Gastrocnemius medialis (tissue), 4 donors: ENCODE measurements around the gene CCDC27. TPM values are rescaled to one million over a fixed set of nuclear protein-coding genes. Genes with fewer than 3 reads are reported as not detected.

Source experiments
- ATAC-seq, 2 donors: fragments of 150-250 bp; one replicate each; pipeline ENCODE4 v1.9.1; 2016
- DNase-seq, 2 donors: peaks; one replicate each; pipeline ENCODE4 v3.0.0-alpha.2; 2019
- H3K27ac ChIP-seq, 4 donors: fragments of 200-600 bp; sonication (generic); 1 replicate in 1 of 4; 2 replicates in 3 of 4; pipeline ENCODE4 v1.5.1; 2016 to 2018; ENCODE audit warnings: mild to moderate bottlenecking in 2 of 4, moderate library complexity in 1 of 4
- H3K27me3 ChIP-seq, 3 donors: fragments of 200-600 bp; sonication (generic) in 2 of 3; 1 replicate in 1 of 3; 2 replicates in 2 of 3; pipeline versions ENCODE4 v1.5.1 to v1.6.0; 2016 to 2019; ENCODE audit warnings: mild to moderate bottlenecking in 1 of 3, moderate library complexity in 1 of 3
- H3K36me3 ChIP-seq, 2 donors: fragments of 200-600 bp; sonication (generic) in 1 of 2; one replicate each; pipeline ENCODE4 v1.5.1; 2017 to 2018
- H3K4me1 ChIP-seq, 2 donors: fragments of 200-600 bp; sonication (generic) in 1 of 2; one replicate each; pipeline ENCODE4 v1.5.1; 2016 to 2017; ENCODE audit warnings: mild to moderate bottlenecking in 2 of 2
- H3K4me3 ChIP-seq, 4 donors: fragments of 200-600 bp; sonication (generic) in 3 of 4; 1 replicate in 1 of 4; 2 replicates in 3 of 4; pipeline ENCODE4 v1.5.1; 2016 to 2019; ENCODE audit warnings: mild to moderate bottlenecking in 2 of 4
- H3K9me3 ChIP-seq, 3 donors: fragments of 200-600 bp; sonication (generic) in 2 of 3; 1 replicate in 1 of 3; 2 replicates in 2 of 3; pipeline ENCODE4 v1.5.1; 2016 to 2019
- POLR2A ChIP-seq, 2 donors: fragments of 450-650 bp; IDR thresholded peaks; one replicate each; pipeline ENCODE4 v1.6.1; 2017; ENCODE audit warnings: antibody characterized with exemption in 2 of 2, mild to moderate bottlenecking in 2 of 2, moderate library complexity in 2 of 2
- in situ Hi-C, 4 donors: fragments of 200-750 bp; cut with MboI; loops; one replicate each; pipeline versions ENCODE4 v1.15.0 to v1.8.0; 2017; ENCODE audit warnings: low sequenced_read_pairs in 4 of 4
- intact Hi-C: fragments of 100-400 bp; cut with DNase I; formaldehyde crosslinking; loops from one replicate; pipeline ENCODE4 v1.15.1; 2023; ENCODE audit warnings: low total_unique reads
- total RNA-seq, 4 donors: library from RNA; depleted of rRNA; stranded (reverse); fragments of >200 nt; gene quantifications; one replicate each; pipeline versions ENCODE4 v1.1.0 to v1.2.3, GENCODE V29; 2016
- TF ChIP-seq, protein P1 (sequence below), 5 experiments: fragments of 450-650 bp in 3 of 5; fragments of 200-600 bp in 2 of 5; sonication (generic) in 2 of 5; IDR thresholded peaks in 4 of 5; conservative IDR thresholded peaks in 1 of 5; 1 replicate in 4 of 5; 2 replicates in 1 of 5; pipeline ENCODE4 v1.5.1; 2016 to 2019; ENCODE audit warnings: antibody characterized with exemption in 5 of 5, mild to moderate bottlenecking in 3 of 5, moderate library complexity in 3 of 5

The CCDC27 gene
- total RNA-seq, 4 donors from 2014 or later, result 0.09 TPM; not detected in 3

DNA sequence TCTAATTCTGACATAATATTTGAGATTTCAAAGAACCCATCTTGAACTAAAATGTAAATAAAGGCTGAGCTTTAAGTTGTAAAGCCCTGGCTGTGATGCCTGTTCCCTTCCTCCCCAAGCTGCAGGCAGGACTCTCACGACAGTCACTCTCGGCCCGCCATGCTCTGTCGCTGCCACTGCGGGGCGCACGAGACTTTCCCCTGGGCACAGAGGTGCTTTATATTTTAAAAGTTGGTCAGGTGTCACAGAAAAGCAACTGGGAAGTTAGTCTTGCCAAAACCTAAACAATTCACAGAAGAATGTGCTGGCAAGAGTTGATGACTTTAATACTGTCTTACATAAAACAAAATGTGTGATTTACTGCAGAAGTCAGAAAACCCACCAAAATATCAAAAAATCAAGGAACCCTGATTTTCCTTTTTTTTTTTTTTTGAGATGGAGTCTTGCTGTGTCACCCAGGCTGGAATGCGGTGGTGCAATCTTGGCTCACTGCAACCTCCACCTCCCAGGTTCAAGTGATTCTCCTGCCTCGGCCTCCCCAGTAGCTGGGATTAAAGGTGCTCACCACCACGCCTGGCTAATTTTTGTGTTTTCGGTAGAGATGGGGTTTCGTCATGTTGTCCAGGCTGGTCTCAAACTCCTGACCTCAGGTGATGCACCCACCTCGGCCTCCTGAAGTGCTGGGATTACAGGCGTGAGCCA lies 33.4 kb downstream of the CCDC27 start:
- H3K36me3 ChIP-seq, result peaks cover 0 to 67% of the 10 kb centered on the region in 2 donors
- peaks cover 0 to 13% of the 10 kb centered on the region in 2 donors for H3K4me1 ChIP-seq
- H3K9me3 ChIP-seq, result no peaks in the 10 kb centered on the region
- intact Hi-C loops (no loop called here), in situ Hi-C loops (loop anchor here in 1 of 4 donors (25.0 kb wide), 1 partner anchor 102 kb away; no protein-coding TSS in a partner anchor)
- TF ChIP-seq, protein P1, sequence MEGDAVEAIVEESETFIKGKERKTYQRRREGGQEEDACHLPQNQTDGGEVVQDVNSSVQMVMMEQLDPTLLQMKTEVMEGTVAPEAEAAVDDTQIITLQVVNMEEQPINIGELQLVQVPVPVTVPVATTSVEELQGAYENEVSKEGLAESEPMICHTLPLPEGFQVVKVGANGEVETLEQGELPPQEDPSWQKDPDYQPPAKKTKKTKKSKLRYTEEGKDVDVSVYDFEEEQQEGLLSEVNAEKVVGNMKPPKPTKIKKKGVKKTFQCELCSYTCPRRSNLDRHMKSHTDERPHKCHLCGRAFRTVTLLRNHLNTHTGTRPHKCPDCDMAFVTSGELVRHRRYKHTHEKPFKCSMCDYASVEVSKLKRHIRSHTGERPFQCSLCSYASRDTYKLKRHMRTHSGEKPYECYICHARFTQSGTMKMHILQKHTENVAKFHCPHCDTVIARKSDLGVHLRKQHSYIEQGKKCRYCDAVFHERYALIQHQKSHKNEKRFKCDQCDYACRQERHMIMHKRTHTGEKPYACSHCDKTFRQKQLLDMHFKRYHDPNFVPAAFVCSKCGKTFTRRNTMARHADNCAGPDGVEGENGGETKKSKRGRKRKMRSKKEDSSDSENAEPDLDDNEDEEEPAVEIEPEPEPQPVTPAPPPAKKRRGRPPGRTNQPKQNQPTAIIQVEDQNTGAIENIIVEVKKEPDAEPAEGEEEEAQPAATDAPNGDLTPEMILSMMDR (IDR thresholded peaks at IDR 0.05 in 4 of 5, conservative IDR thresholded peaks at IDR 0.05 in 1 of 5), result no peak
- no peak for TF ChIP-seq POLR2A (IDR thresholded peaks at IDR 0.05)
- ATAC-seq (no peak), DNase-seq (no peak)
- H3K27me3 ChIP-seq, result no peaks in the 10 kb centered on the region
- no peak overlapping the region for H3K4me3 ChIP-seq
- no peak overlapping the region for H3K27ac ChIP-seq

- Histone ChIP-seq H3K4me3 (no peak overlapping the region), H3K4me1 (peaks cover 0 to 13% of the 10 kb centered on the region in 2 donors), H3K36me3 (peaks cover 0 to 56% of the 10 kb centered on the region in 2 donors), H3K9me3 (no peaks in the 10 kb centered on the region), H3K27me3 (no peaks in the 10 kb centered on the region), H3K27ac (no peak overlapping the region)
- in situ Hi-C loops (loop anchor here in 1 of 4 donors (25.0 kb wide), 1 partner anchor 101 kb away; no protein-coding TSS in a partner anchor), intact Hi-C loops (no loop called here)
- ATAC-seq (no peak), DNase-seq (no peak)
- TF ChIP-seq, protein P1 (IDR thresholded peaks at IDR 0.05 in 4 of 5, conservative IDR thresholded peaks at IDR 0.05 in 1 of 5), result no peak
- TF ChIP-seq POLR2A (IDR thresholded peaks at IDR 0.05), result no peak
Measured at GRCh38 chr1:3786468-3787348, 34.5 kb downstream of the CCDC27 start.

DNA sequence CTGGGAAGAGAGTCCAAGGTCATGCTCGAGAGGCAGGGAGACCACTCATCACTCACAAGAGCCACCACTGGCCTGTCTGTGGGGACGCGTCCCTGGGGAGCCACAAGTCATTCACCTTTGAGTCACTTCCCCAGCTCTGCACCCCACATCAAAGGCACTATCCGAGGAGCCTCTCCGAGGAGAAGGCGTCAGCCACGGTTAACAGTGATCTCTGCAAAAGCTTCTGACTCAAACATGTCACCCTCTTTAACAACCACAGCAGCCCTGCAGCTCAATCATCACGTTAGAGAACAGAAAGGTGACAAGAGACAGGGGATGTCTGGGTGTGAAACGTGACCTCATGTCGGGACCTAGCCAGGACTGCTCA lies 35.1 kb downstream of the CCDC27 start:
- in situ Hi-C loops, result loop anchor here in 1 of 4 donors (25.0 kb wide), 1 partner anchor 100 kb away; no protein-coding TSS in a partner anchor
- ATAC-seq, result no peak

GRCh38 chr1:3787745-3788605 lies 35.7 kb downstream of the CCDC27 start:
- H3K4me1 ChIP-seq, result peaks cover 0 to 16% of the 10 kb centered on the region in 2 donors
- ATAC-seq (no peak), DNase-seq (peak in 1 of 2 donors; percentile 2)
- intact Hi-C loops, result no loop called here
- in situ Hi-C loops, result loop anchor here in 1 of 4 donors (25.0 kb wide), 1 partner anchor 99 kb away; no protein-coding TSS in a partner anchor
- no peaks in the 10 kb centered on the region for H3K27me3 ChIP-seq
- TF ChIP-seq, protein P1 (IDR thresholded peaks at IDR 0.05 in 4 of 5, conservative IDR thresholded peaks at IDR 0.05 in 1 of 5), result no peak
- TF ChIP-seq POLR2A (IDR thresholded peaks at IDR 0.05), result no peak
- no peaks in the 10 kb centered on the region for H3K9me3 ChIP-seq
- peaks cover 0 to 44% of the 10 kb centered on the region in 2 donors for H3K36me3 ChIP-seq
- no peak overlapping the region for H3K4me3 ChIP-seq
- no peak overlapping the region for H3K27ac ChIP-seq

More for the DNA sequence above, 35.1 kb downstream of the CCDC27 start:
- Histone ChIP-seq H3K4me3 (no peak overlapping the region), H3K27me3 (no peaks in the 10 kb centered on the region), H3K4me1 (peaks cover 0 to 13% of the 10 kb centered on the region in 2 donors), H3K9me3 (no peaks in the 10 kb centered on the region), H3K27ac (no peak overlapping the region), H3K36me3 (peaks cover 0 to 50% of the 10 kb centered on the region in 2 donors)
- no peak for DNase-seq
- intact Hi-C loops, result no loop called here
- TF ChIP-seq, protein P1 (IDR thresholded peaks at IDR 0.05 in 4 of 5, conservative IDR thresholded peaks at IDR 0.05 in 1 of 5), result no peak
- TF ChIP-seq POLR2A (IDR thresholded peaks at IDR 0.05), result no peak
